A673 (cell line): ENCODE data around the gene OR51V1.

Experiments used
- EZH2 ChIP-seq: fragments of 200-600 bp; sonication (generic); IDR thresholded peaks from 2 replicates; pipeline ENCODE4 v1.6.1; 2017; ENCODE audit warnings: borderline replicate concordance, low read depth, mild to moderate bottlenecking, mixed read lengths, antibody characterized with exemption, low read length; ENCODE audit not compliant: poor library complexity, severe bottlenecking
- TF ChIP-seq, protein P1 (sequence below): fragments of 300-800, 200-600 bp; sonication (generic); conservative IDR thresholded peaks from 2 replicates; pipeline ENCODE4 v1.5.1; 2017; ENCODE audit warnings: low read depth, mild to moderate bottlenecking, antibody characterized with exemption, low read length, moderate library complexity, mixed read lengths

DNA sequence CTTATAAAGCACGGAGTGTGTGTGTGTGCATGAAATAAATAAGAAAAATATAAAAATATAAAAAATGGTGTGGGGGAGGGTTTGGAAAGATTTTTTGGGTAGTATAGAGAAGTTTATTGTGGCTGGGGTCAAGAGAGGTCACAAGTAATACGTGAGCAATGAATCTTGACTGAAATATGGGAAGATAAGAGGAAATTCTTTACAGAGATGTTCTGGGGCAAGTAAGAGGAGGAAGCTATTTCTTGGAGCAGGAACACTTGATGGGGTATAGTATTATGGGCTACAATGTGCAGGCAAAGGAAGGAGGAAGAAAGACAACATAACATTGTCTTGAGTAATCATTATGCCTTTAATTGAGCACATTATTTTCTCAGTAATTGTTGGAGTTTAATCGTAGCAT lies 31.7 kb upstream of the OR51V1 start:
- TF ChIP-seq, protein P1, sequence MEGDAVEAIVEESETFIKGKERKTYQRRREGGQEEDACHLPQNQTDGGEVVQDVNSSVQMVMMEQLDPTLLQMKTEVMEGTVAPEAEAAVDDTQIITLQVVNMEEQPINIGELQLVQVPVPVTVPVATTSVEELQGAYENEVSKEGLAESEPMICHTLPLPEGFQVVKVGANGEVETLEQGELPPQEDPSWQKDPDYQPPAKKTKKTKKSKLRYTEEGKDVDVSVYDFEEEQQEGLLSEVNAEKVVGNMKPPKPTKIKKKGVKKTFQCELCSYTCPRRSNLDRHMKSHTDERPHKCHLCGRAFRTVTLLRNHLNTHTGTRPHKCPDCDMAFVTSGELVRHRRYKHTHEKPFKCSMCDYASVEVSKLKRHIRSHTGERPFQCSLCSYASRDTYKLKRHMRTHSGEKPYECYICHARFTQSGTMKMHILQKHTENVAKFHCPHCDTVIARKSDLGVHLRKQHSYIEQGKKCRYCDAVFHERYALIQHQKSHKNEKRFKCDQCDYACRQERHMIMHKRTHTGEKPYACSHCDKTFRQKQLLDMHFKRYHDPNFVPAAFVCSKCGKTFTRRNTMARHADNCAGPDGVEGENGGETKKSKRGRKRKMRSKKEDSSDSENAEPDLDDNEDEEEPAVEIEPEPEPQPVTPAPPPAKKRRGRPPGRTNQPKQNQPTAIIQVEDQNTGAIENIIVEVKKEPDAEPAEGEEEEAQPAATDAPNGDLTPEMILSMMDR = no peak
- TF ChIP-seq EZH2 = no peak
